A549 (cell line): ENCODE measurements around the gene AGXT. TPM values are rescaled to one million over a fixed set of nuclear protein-coding genes. Genes with fewer than 3 reads are reported as not detected.

Experiments
- ATAC-seq, 2 experiments: fragments of 200-7000 bp in 1 of 2; fragments of >200 bp in 1 of 2; cut with Nextera tagmentation in 1 of 2; cut with Tn5 transposase in 1 of 2; 3 replicates each; pipeline versions ENCODE4 v1.8.0 to v1.9.1; 2018 to 2020; ENCODE audit warnings: mild to moderate bottlenecking in 1 of 2, moderate library complexity in 1 of 2
- CTCF ChIA-PET: fragments of 300-600 bp; sonication (Branson Sonifier 250); formaldehyde crosslinking; extraction: SDS; loops from one replicate; lab custom pipeline; 2021; ENCODE audit warnings: antibody characterized with exemption, inconsistent platforms; lab: Yijun Ruan, JAX
- POLR2A ChIA-PET: fragments of 350-600 bp; formaldehyde crosslinking; extraction: SDS; loops from one replicate; lab custom pipeline; 2021; ENCODE audit warnings: antibody characterized with exemption, inconsistent platforms; lab: Yijun Ruan, JAX
- DNase-seq, 2 experiments: peaks; one replicate each; pipeline versions ENCODE4 v3.0.0 to v3.0.0-alpha.2; 2011 to 2016; ENCODE audit warnings: low read depth in 1 of 2, low spot score in 1 of 2
- FAIRE-seq: peaks from 2 replicates; lab custom pipeline; 2011; peaks lifted over from hg19 to GRCh38; lab: Jason Lieb, UNC
- H3K27ac ChIP-seq, 2 experiments: fragments of >200 bp; sonication (Bioruptor Twin); formaldehyde crosslinking; 3 replicates each; pipeline ENCODE4 v1.5.1; 2016 to 2017
- H3K4me1 ChIP-seq: fragments of >200 bp; sonication (Bioruptor Twin); formaldehyde crosslinking; 3 replicates; pipeline ENCODE4 v1.6.1; 2016
- H3K4me2 ChIP-seq: fragments of >200 bp; sonication (Bioruptor Twin); formaldehyde crosslinking; 3 replicates; pipeline ENCODE4 v1.6.1; 2016
- H3K4me3 ChIP-seq: fragments of >200 bp; sonication (Bioruptor Twin); formaldehyde crosslinking; 3 replicates; pipeline ENCODE4 v1.5.1; 2016
- H3K9me3 ChIP-seq: fragments of >200 bp; sonication (Bioruptor Twin); formaldehyde crosslinking; 3 replicates; pipeline ENCODE4 v1.6.1; 2016
- BCL3 ChIP-seq: fragments of >200 bp; sonication (Bioruptor Twin); formaldehyde crosslinking; IDR thresholded peaks from 3 replicates; pipeline ENCODE4 v1.6.1; 2016
- CHD4 ChIP-seq: fragments of 200-600 bp; sonication (generic); IDR thresholded peaks from 2 replicates; pipeline ENCODE4 v1.6.1; 2016; ENCODE audit warnings: antibody characterized with exemption, mild to moderate bottlenecking, borderline replicate concordance
- EHF ChIP-seq: fragments of 250-450 bp; sonication (Bioruptor Pico); IDR thresholded peaks from 2 replicates; pipeline ENCODE4 v1.5.0; 2020; ENCODE audit warnings: mild to moderate bottlenecking
- EP300 ChIP-seq, 2 experiments: fragments of >200 bp; sonication (Bioruptor Twin); formaldehyde crosslinking; IDR thresholded peaks; 2 replicates in 1 of 2; 3 replicates in 1 of 2; pipeline ENCODE4 v1.6.1; 2016 to 2017
- FOSB ChIP-seq: fragments of 250-450 bp; sonication (Bioruptor Pico); IDR thresholded peaks from 2 replicates; pipeline ENCODE4 v1.5.0; 2020; ENCODE audit warnings: mild to moderate bottlenecking, moderate library complexity
- FOSL2 ChIP-seq, 2 experiments: fragments of 450-650 bp in 1 of 2; fragments of >200 bp in 1 of 2; sonication (Bioruptor Twin) in 1 of 2; formaldehyde crosslinking; IDR thresholded peaks; 2 replicates each; pipeline versions ENCODE4 v1.5.0 to v1.6.1; 2016 to 2020; ENCODE audit warnings: mild to moderate bottlenecking in 1 of 2, moderate library complexity in 1 of 2
- GATA3 ChIP-seq: IDR thresholded peaks from 2 replicates; pipeline ENCODE4 v1.6.1; 2012; ENCODE audit warnings: borderline replicate concordance
- HES2 ChIP-seq: fragments of >200 bp; sonication (Bioruptor Twin); formaldehyde crosslinking; IDR thresholded peaks from 2 replicates; pipeline ENCODE4 v1.6.1; 2016
- HEYL ChIP-seq: fragments of 250-450 bp; sonication (Bioruptor Pico); IDR thresholded peaks from 2 replicates; pipeline ENCODE4 v1.8.0; 2021; ENCODE audit warnings: mild to moderate bottlenecking, moderate library complexity
- HOXB13 ChIP-seq: fragments of 250-450 bp; sonication (Bioruptor Pico); IDR thresholded peaks from 2 replicates; pipeline ENCODE4 v1.5.0; 2020; ENCODE audit warnings: low read depth, mild to moderate bottlenecking, moderate library complexity
- HOXB5 ChIP-seq: fragments of 250-450 bp; sonication (Bioruptor Pico); IDR thresholded peaks from 2 replicates; pipeline ENCODE4 v1.5.0; 2020; ENCODE audit warnings: mild to moderate bottlenecking, moderate library complexity
- JUN ChIP-seq, 2 experiments: fragments of >200 bp; sonication (Bioruptor Twin); formaldehyde crosslinking; IDR thresholded peaks; 2 replicates in 1 of 2; 3 replicates in 1 of 2; pipeline ENCODE4 v1.6.1; 2016 to 2017
- KDM1A ChIP-seq: fragments of 200-600 bp; sonication (generic); IDR thresholded peaks from 2 replicates; pipeline ENCODE4 v1.6.1; 2016; ENCODE audit warnings: low read depth, mild to moderate bottlenecking
- NFE2L2 ChIP-seq: fragments of 150-350 bp; conservative IDR thresholded peaks from 2 replicates; pipeline ENCODE4 v1.6.1; 2014; ENCODE audit warnings: low read length
- RAD21 ChIP-seq, 2 experiments: fragments of >200 bp in 1 of 2; sonication (Bioruptor Twin) in 1 of 2; formaldehyde crosslinking in 1 of 2; IDR thresholded peaks in 1 of 2; conservative IDR thresholded peaks in 1 of 2; 2 replicates in 1 of 2; 3 replicates in 1 of 2; pipeline ENCODE4 v1.6.1; 2012 to 2018; ENCODE audit warnings: inconsistent platforms in 1 of 2
- RCOR1 ChIP-seq: fragments of 150-350 bp; IDR thresholded peaks from 2 replicates; pipeline ENCODE4 v1.6.1; 2014; ENCODE audit warnings: antibody characterized with exemption, low read length, low read depth
- SMC3 ChIP-seq: fragments of >200 bp; sonication (Bioruptor Twin); formaldehyde crosslinking; IDR thresholded peaks from 3 replicates; pipeline ENCODE4 v1.6.1; 2018; ENCODE audit warnings: inconsistent platforms
- SREBF2 ChIP-seq: fragments of 450-650 bp; IDR thresholded peaks from 2 replicates; pipeline ENCODE4 v1.6.1; 2014; ENCODE audit warnings: mild to moderate bottlenecking, moderate library complexity
- ZC3H11A ChIP-seq: fragments of 450-650 bp; IDR thresholded peaks from 2 replicates; pipeline ENCODE4 v1.6.1; 2014; ENCODE audit warnings: antibody characterized with exemption, mild to moderate bottlenecking
- ZNF302 ChIP-seq: fragments of 250-450 bp; sonication (Bioruptor Pico); IDR thresholded peaks from 2 replicates; pipeline ENCODE4 v1.9.0; 2021; ENCODE audit warnings: inconsistent platforms, mild to moderate bottlenecking, moderate library complexity
- WGBS: methylation state at CpG from one replicate; pipeline ENCODE4 v1.1.6; 2017; ENCODE audit errors: missing lambda C conversion rate; 5-methylcytosine and 5-hydroxymethylcytosine counted together
- polyA plus RNA-seq, 4 experiments: library from polyadenylated mRNA; depleted of rRNA in 3 of 4; stranded (reverse); fragments of >200 nt; fragmentation: RNase III in 1 of 4; extraction: RNeasy Plus Mini Kit Qiagen cat#74134 plus additional on column Dnase treatment in 1 of 4; gene quantifications; 2 replicates in 3 of 4; 3 replicates in 1 of 4; pipeline ENCODE4 v1.2.3, GENCODE V29; 2011 to 2017
- TF ChIP-seq, protein P1 (sequence below): fragments of 250-450 bp; sonication (Bioruptor Pico); IDR thresholded peaks from 2 replicates; pipeline ENCODE4 v1.5.0; 2020; ENCODE audit warnings: low read depth, mild to moderate bottlenecking, moderate library complexity
- TF ChIP-seq, protein P2 (sequence below): IDR thresholded peaks from 2 replicates; pipeline ENCODE4 v1.6.1; 2012; ENCODE audit warnings: low read depth, borderline replicate concordance

Gene AGXT
- polyA plus RNA-seq, 2 of the 4 experiments (the other 2 are of a cell fraction): not detected

DNA sequence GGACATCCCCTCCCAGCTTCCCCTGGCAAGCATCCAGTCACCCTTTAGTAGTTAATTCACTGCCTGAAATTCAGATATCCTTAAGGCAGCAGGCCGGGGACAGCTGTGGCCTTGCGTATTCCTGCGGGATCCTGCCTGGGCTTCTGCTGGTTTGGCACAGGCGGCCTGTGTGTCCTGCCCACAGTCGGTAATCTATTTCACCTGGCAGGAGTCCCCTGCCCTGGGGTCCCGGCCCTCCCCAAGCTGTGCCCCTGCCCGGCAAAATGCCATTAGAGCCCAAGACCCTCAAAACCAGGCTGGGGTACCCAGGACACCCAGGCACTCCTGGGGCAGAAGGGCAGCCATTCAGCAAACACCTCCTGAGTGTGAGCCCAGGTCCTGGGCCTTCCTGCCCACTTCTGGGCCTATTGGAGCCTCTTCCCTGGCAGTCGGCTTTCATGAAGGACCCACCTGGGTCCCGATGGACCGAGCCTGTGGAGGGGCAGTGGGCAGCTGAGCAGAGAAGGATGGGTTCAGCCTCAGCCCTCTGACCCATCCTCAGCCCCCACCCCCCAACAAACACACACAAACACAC is 49.1 kb downstream of the AGXT start:
- DNase-seq (no peak), ATAC-seq (no peak), FAIRE-seq (no peak)
- H3K9me3 ChIP-seq: no peaks in the 10 kb centered on the region
- CTCF ChIA-PET: interaction anchor here (1.4 to 2.0 kb wide), 2 partner anchors 66 to 72 kb away, joined by 4 to 6 read pairs; no protein-coding TSS in a partner anchor
- no peak overlapping the region for H3K4me3 ChIP-seq
- 0 out of 3 replicates have a peak overlapping the region, but pooled peaks have one; percentile 80 for H3K4me2 ChIP-seq
- peak overlapping the region in 1 of 2 experiments; percentile 90; a peak in 4 of 6 replicates for H3K27ac ChIP-seq
- 80% methylated on average over 5 of the region's 10 CpGs for WGBS
- peaks cover 59% of the 10 kb centered on the region for H3K4me1 ChIP-seq
- TF ChIP-seq CHD4 (no peak), SMC3 (no peak), NFE2L2 (no peak), SREBF2 (no peak), RAD21 (conservative IDR thresholded peaks at IDR 0.05 in 1 of 2, IDR thresholded peaks at IDR 0.05 in 1 of 2) (no peak), EP300 (IDR thresholded peaks at IDR 0.05) (no peak), HOXB13 (CRISPR knock-in tag) (no peak), EHF (no peak), BCL3 (no peak), RCOR1 (no peak), ZNF302 (no peak), FOSB (no peak), ZC3H11A (no peak), KDM1A (no peak), HEYL (no peak), FOSL2 (IDR thresholded peaks at IDR 0.05) (no peak), FOSL2 (CRISPR knock-in tag; IDR thresholded peaks at IDR 0.05) (no peak)
- TF ChIP-seq, protein P1, sequence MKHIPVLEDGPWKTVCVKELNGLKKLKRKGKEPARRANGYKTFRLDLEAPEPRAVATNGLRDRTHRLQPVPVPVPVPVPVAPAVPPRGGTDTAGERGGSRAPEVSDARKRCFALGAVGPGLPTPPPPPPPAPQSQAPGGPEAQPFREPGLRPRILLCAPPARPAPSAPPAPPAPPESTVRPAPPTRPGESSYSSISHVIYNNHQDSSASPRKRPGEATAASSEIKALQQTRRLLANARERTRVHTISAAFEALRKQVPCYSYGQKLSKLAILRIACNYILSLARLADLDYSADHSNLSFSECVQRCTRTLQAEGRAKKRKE (CRISPR knock-in tag): no peak
- TF ChIP-seq, protein P2, sequence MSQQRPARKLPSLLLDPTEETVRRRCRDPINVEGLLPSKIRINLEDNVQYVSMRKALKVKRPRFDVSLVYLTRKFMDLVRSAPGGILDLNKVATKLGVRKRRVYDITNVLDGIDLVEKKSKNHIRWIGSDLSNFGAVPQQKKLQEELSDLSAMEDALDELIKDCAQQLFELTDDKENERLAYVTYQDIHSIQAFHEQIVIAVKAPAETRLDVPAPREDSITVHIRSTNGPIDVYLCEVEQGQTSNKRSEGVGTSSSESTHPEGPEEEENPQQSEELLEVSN: no peak
- POLR2A ChIA-PET: no interaction called here

DNA sequence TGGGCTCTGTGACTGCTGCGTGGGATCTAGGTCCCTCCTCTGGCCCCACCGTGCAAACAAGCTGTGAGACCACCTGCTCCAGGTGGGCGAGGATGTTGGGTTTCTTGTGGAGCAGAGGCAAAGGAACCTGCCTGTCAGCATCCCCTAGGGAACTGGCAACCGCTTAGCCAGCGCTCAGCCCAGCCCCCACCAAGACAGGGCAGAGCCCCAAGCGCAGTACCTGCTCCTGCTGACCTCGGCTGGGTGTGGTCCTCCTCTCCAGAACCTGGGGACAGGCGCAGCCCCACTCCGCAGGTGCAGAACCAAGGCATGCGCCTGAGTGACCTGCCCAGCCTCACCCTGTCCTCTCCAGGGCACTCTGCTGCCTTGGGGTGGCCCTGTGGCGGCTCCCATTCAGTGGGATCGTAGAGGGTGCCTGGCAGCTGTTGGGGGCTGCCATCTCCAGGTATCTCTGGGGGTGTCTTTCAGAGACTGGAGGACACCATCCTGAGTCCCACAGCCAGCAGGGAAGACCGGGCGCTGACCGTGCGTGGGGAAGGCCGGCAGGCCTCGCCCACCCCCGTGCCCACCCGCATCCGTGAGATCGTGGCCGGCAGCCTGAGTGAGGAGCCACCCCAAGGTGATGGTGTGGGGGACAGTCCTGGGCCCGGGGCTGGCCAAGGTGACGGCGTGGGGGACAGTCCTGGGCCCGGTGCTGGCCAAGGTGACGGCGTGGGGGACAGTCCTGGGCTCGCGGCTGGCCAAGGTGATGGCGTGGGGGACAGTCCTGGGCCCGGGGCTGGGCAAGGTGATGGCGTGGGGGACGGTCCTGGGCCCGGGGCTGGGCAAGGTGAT is 49.9 kb downstream of the AGXT start:
- H3K4me2 ChIP-seq: no peak overlapping the region
- FAIRE-seq (no peak), ATAC-seq (no peak), DNase-seq (no peak)
- no peak overlapping the region for H3K4me3 ChIP-seq
- 100% methylated on average over 2 of the region's 36 CpGs for whole genome bisulfite sequencing
- H3K9me3 ChIP-seq: no peaks in the 10 kb centered on the region
- peaks cover 65% of the 10 kb centered on the region for H3K4me1 ChIP-seq
- TF ChIP-seq GATA3 (no peak), JUN (IDR thresholded peaks at IDR 0.05) (no peak), HES2 (no peak), HOXB5 (CRISPR knock-in tag) (no peak)
- peak overlapping the region in 1 of 2 experiments; percentile 90; a peak in 2 of 6 replicates for H3K27ac ChIP-seq
- POLR2A ChIA-PET: no interaction called here
- CTCF ChIA-PET: interaction anchor here (1.4 to 2.0 kb wide), 2 partner anchors 65 to 71 kb away, joined by 4 to 6 read pairs; no protein-coding TSS in a partner anchor
